B cell (primary cell): ENCODE data around the gene NLRP2B. TPM values are rescaled to one million over a fixed set of nuclear protein-coding genes. Genes with fewer than 3 reads are reported as not detected.

Experiments
- ATAC-seq: fragments of 200-7000 bp; cut with Tn5 transposase; one replicate; pipeline ENCODE4 v1.10.0; 2021; ENCODE audit warnings: low read depth, mild to moderate bottlenecking, moderate number of reproducible peaks, moderate library complexity
- CTCF ChIA-PET: fragments of 350-600 bp; sonication (Branson Sonifier 250); formaldehyde crosslinking; loops from one replicate; lab custom pipeline; 2021; ENCODE audit warnings: antibody characterized with exemption, inconsistent platforms; lab: Charles Lee
- POLR2A ChIA-PET: fragments of 350-600 bp; sonication (Branson Sonifier 250); formaldehyde crosslinking; loops from one replicate; lab custom pipeline; 2021; ENCODE audit warnings: antibody characterized with exemption; lab: Charles Lee
- DNase-seq: peaks from one replicate; pipeline ENCODE4 v3.0.0; 2013
- H2AFZ ChIP-seq: 2 replicates; pipeline ENCODE4 v1.6.1; 2012; ENCODE audit warnings: mild to moderate bottlenecking, low read depth, low read length; ENCODE audit not compliant: insufficient read depth, poor library complexity, severe bottlenecking
- H3K27ac ChIP-seq, 2 donors: 1 replicate in 1 of 2; 2 replicates in 1 of 2; pipeline ENCODE4 v1.5.1; 2012 to 2013; ENCODE audit warnings: low read length in 2 of 2, mild to moderate bottlenecking in 2 of 2, moderate library complexity in 1 of 2
- H3K27me3 ChIP-seq, 4 experiments: fragments of 200-600 bp in 1 of 4; sonication (generic) in 1 of 4; replicated peaks in 1 of 4; 1 replicate in 2 of 4; 2 replicates in 2 of 4; pipeline versions ENCODE4 v1.6.1 to v1.7.0; 2013 to 2016; ENCODE audit warnings: low read length in 3 of 4, mild to moderate bottlenecking in 2 of 4, mixed read lengths in 1 of 4, moderate library complexity in 1 of 4; ENCODE audit not compliant: insufficient read depth in 4 of 4, control insufficient read depth in 3 of 4; ENCODE audit errors: control extremely low read depth in 1 of 4
- H3K36me3 ChIP-seq, 2 experiments: replicated peaks in 1 of 2; 1 replicate in 1 of 2; 2 replicates in 1 of 2; pipeline versions ENCODE4 v1.6.1 to v1.7.1; 2013; ENCODE audit warnings: low read length in 1 of 2; ENCODE audit not compliant: insufficient read depth in 2 of 2, control insufficient read depth in 1 of 2; ENCODE audit errors: control extremely low read depth in 1 of 2, extremely low read depth in 1 of 2
- H3K4me1 ChIP-seq, 2 donors: fragments of 200-600 bp in 1 of 2; sonication (generic) in 1 of 2; 1 replicate in 1 of 2; 2 replicates in 1 of 2; pipeline versions ENCODE4 v1.5.1 to v1.6.1; 2013 to 2017; ENCODE audit warnings: low read length in 2 of 2; ENCODE audit not compliant: control insufficient read depth in 2 of 2, insufficient read depth in 2 of 2
- H3K4me2 ChIP-seq: replicated peaks from 2 replicates; pipeline ENCODE3; 2012; ENCODE audit warnings: mild to moderate bottlenecking, low read depth, low read length; ENCODE audit not compliant: poor library complexity, severe bottlenecking
- H3K4me3 ChIP-seq, 5 experiments: fragments of 200-600 bp in 1 of 5; sonication (generic) in 1 of 5; 1 replicate in 3 of 5; 2 replicates in 2 of 5; pipeline versions ENCODE4 v1.5.1 to v1.7.0; 2011 to 2016; ENCODE audit warnings: low read length in 4 of 5, mild to moderate bottlenecking in 4 of 5, low read depth in 2 of 5, control low read depth in 1 of 5, moderate library complexity in 1 of 5; ENCODE audit not compliant: insufficient read depth in 1 of 5; ENCODE audit errors: control extremely low read depth in 1 of 5, extremely low read depth in 1 of 5
- H3K79me2 ChIP-seq: fragments of 200-600 bp; sonication (generic); one replicate; pipeline ENCODE4 v1.6.0; 2016; ENCODE audit warnings: low read length; ENCODE audit not compliant: control insufficient read depth, insufficient read depth
- H3K9ac ChIP-seq: fragments of 200-600 bp; sonication (generic); 2 replicates; pipeline ENCODE4 v1.6.1; 2017; ENCODE audit warnings: mild to moderate bottlenecking, low read length, moderate library complexity
- H3K9me3 ChIP-seq, 3 donors: one replicate each; pipeline versions ENCODE4 v1.6.1 to v1.7.1; 2013; ENCODE audit warnings: low read length in 2 of 3; ENCODE audit not compliant: control insufficient read depth in 2 of 3, insufficient read depth in 1 of 3; ENCODE audit errors: control extremely low read depth in 1 of 3
- H4K20me1 ChIP-seq: 2 replicates; pipeline ENCODE4 v1.6.0; 2012; ENCODE audit warnings: mild to moderate bottlenecking, low read length; ENCODE audit not compliant: insufficient read depth, control insufficient read depth, poor library complexity, severe bottlenecking
- H3K27ac Mint-ChIP-seq: one replicate; pipeline ENCODE4 v1.8.0; 2021; ENCODE audit warnings: mixed read lengths
- H3K27me3 Mint-ChIP-seq: one replicate; pipeline ENCODE4 v1.8.0; 2021; ENCODE audit warnings: mixed read lengths
- H3K4me1 Mint-ChIP-seq: one replicate; pipeline ENCODE4 v1.8.0; 2021; ENCODE audit warnings: mixed read lengths
- H3K4me3 Mint-ChIP-seq: one replicate; pipeline ENCODE4 v1.8.0; 2021; ENCODE audit warnings: mixed read lengths
- H3K9me3 Mint-ChIP-seq: one replicate; pipeline ENCODE4 v1.8.0; 2022; ENCODE audit warnings: mixed read lengths; ENCODE audit not compliant: insufficient read depth
- EZH2 ChIP-seq: IDR thresholded peaks from 2 replicates; pipeline ENCODE4 v1.6.1; 2012; ENCODE audit warnings: borderline replicate concordance, low read depth, mild to moderate bottlenecking, moderate library complexity, low read length; ENCODE audit not compliant: insufficient read depth, poor library complexity, severe bottlenecking
- WGBS: methylation state at CpG from one replicate; pipeline ENCODE4 v1.1.5; 2013; ENCODE audit warnings: missing lambda C conversion rate; ENCODE audit not compliant: insufficient coverage; 5-methylcytosine and 5-hydroxymethylcytosine counted together
- intact Hi-C: fragments of 100-400 bp; cut with micrococcal nuclease; formaldehyde crosslinking; loops from one replicate; pipeline ENCODE4 v1.10.0; 2022
- polyA plus RNA-seq: library from polyadenylated mRNA; depleted of rRNA; stranded (reverse); fragments of >200 nt; gene quantifications from 2 replicates; pipeline ENCODE4 v1.2.3, GENCODE V29; 2012
- total RNA-seq, 2 donors: library from RNA; stranded (reverse); fragments of 120-200 nt in 1 of 2; gene quantifications; 1 replicate in 1 of 2; 2 replicates in 1 of 2; pipeline versions ENCODE4 v1.2.3 to v1.2.4, GENCODE V29; 2013 to 2022
- TF ChIP-seq, protein P1 (sequence below): fragments of 200-600 bp; IDR thresholded peaks from one replicate; pipeline ENCODE4 v1.8.0; 2022; ENCODE audit warnings: antibody characterized with exemption, mild to moderate bottlenecking

The NLRP2B gene
- total and polyA plus RNA-seq, 2 donors (not counting 1 experiment from before 2014, with no cell fraction given) = 0.03 TPM; not detected in 1

GRCh38 chrX:57677132-57677858 is 2.8 kb downstream of the NLRP2B start:
- Histone ChIP-seq H3K27me3 (no peaks in the 10 kb centered on the region), H3K9ac (no peak overlapping the region), H3K36me3 (no peaks in the 10 kb centered on the region), H2AFZ (no peak overlapping the region), H3K9me3 (peaks cover 0 to 5% (median 2%) of the 10 kb centered on the region in 3 donors), H3K27ac (no peak overlapping the region), H3K79me2 (no peaks in the 10 kb centered on the region), H3K4me3 (no peak overlapping the region), H3K4me1 (no peaks in the 10 kb centered on the region), H4K20me1 (no peaks in the 10 kb centered on the region), H3K4me2 (no peak overlapping the region)
- DNase-seq (no peak), ATAC-seq (no peak)
- TF ChIP-seq, protein P1, sequence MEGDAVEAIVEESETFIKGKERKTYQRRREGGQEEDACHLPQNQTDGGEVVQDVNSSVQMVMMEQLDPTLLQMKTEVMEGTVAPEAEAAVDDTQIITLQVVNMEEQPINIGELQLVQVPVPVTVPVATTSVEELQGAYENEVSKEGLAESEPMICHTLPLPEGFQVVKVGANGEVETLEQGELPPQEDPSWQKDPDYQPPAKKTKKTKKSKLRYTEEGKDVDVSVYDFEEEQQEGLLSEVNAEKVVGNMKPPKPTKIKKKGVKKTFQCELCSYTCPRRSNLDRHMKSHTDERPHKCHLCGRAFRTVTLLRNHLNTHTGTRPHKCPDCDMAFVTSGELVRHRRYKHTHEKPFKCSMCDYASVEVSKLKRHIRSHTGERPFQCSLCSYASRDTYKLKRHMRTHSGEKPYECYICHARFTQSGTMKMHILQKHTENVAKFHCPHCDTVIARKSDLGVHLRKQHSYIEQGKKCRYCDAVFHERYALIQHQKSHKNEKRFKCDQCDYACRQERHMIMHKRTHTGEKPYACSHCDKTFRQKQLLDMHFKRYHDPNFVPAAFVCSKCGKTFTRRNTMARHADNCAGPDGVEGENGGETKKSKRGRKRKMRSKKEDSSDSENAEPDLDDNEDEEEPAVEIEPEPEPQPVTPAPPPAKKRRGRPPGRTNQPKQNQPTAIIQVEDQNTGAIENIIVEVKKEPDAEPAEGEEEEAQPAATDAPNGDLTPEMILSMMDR = no peak
- TF ChIP-seq EZH2 = no peak
- H3K9me3 Mint-ChIP-seq = peaks cover 5% of the 10 kb centered on the region
- CTCF ChIA-PET = no interaction called here
- no peaks in the 10 kb centered on the region for H3K27me3 Mint-ChIP-seq
- H3K4me1 Mint-ChIP-seq = no peaks in the 10 kb centered on the region
- POLR2A ChIA-PET = no interaction called here
- no peak overlapping the region for H3K27ac Mint-ChIP-seq
- WGBS = no CpG with 5 or more reads among the region's 8 CpGs
- H3K4me3 Mint-ChIP-seq = no peak overlapping the region
- intact Hi-C loops = no loop called here

DNA sequence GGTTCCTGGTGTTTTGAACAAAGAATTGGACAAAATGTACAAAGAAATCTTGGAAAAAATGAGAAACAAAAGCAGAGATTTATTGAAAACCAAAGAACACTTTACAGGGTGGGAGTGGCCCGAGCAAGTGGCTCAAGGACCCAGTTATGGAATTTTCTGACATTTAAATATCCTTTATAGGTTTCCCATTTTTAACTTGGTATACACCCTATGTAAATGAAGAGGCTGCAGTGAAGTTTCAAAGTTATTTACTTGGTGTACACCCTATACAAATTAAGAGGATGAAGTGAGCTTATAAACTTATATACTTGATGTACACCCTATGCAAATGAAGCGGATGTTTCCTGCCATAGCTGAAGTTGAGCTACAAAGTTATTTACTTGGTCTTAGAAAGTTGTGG is 4.7 kb downstream of the NLRP2B start:
- Histone ChIP-seq H3K27ac (no peak overlapping the region), H3K27me3 (no peaks in the 10 kb centered on the region), H3K9me3 (peaks cover 0 to 5% (median 2%) of the 10 kb centered on the region in 3 donors), H3K4me1 (no peaks in the 10 kb centered on the region), H3K4me3 (no peak overlapping the region), H3K9ac (no peak overlapping the region), H2AFZ (no peak overlapping the region), H3K4me2 (no peak overlapping the region), H4K20me1 (no peaks in the 10 kb centered on the region), H3K36me3 (no peaks in the 10 kb centered on the region), H3K79me2 (no peaks in the 10 kb centered on the region)
- TF ChIP-seq, protein P1 = no peak
- TF ChIP-seq EZH2 = no peak
- no peak for DNase-seq
- no peak for ATAC-seq
- intact Hi-C loops = no loop called here
- ChIA-PET CTCF (interaction anchor here (0.5 kb wide), 1 partner anchor 102 kb away, joined by 4 read pairs; no protein-coding TSS in a partner anchor), POLR2A (no interaction called here)
- H3K9me3 Mint-ChIP-seq = peaks cover 5% of the 10 kb centered on the region
- no peak overlapping the region for H3K4me3 Mint-ChIP-seq
- no peaks in the 10 kb centered on the region for H3K27me3 Mint-ChIP-seq
- H3K27ac Mint-ChIP-seq = no peak overlapping the region
- WGBS = no CpG with 5 or more reads among the region's 2 CpGs
- H3K4me1 Mint-ChIP-seq = no peaks in the 10 kb centered on the region
